OCI-LY1 (cell line): Measurements from ENCODE around the gene LSM10.

Experiments used
- H2AFZ ChIP-seq: fragments of 200-600 bp; sonication (generic), shearing (Covaris generic); 2 replicates; pipeline ENCODE4 v1.6.0; 2014; ENCODE audit warnings: antibody characterized with exemption, mild to moderate bottlenecking, low read length
- H3F3A ChIP-seq: fragments of 200-600 bp; sonication (generic), shearing (Covaris generic); 2 replicates; pipeline ENCODE4 v1.6.0; 2014; ENCODE audit warnings: mild to moderate bottlenecking, antibody characterized with exemption, low read length, moderate library complexity; ENCODE audit not compliant: insufficient read depth
- H3K27ac ChIP-seq: fragments of 200-600 bp; sonication (generic); 2 replicates; pipeline ENCODE4 v1.5.1; 2014; ENCODE audit warnings: low read length, mixed run types, mild to moderate bottlenecking, low read depth; ENCODE audit not compliant: poor library complexity, severe bottlenecking
- H3K27me3 ChIP-seq: fragments of 200-600 bp; sonication (generic); 2 replicates; pipeline ENCODE4 v1.6.0; 2014; ENCODE audit warnings: antibody characterized with exemption, mild to moderate bottlenecking, low read length, moderate library complexity; ENCODE audit not compliant: insufficient read depth
- H3K36me3 ChIP-seq: fragments of 200-600 bp; sonication (generic); 2 replicates; pipeline ENCODE4 v1.6.1; 2014; ENCODE audit warnings: mild to moderate bottlenecking, antibody characterized with exemption, low read length, moderate library complexity, mixed read lengths; ENCODE audit not compliant: insufficient read depth
- H3K4me1 ChIP-seq: fragments of 200-600 bp; sonication (generic); 2 replicates; pipeline ENCODE4 v1.5.1; 2014; ENCODE audit warnings: mild to moderate bottlenecking, low read length, moderate library complexity; ENCODE audit not compliant: insufficient read depth, severe bottlenecking
- H3K4me2 ChIP-seq: fragments of 200-600 bp; sonication (generic), shearing (Covaris generic); 2 replicates; pipeline ENCODE4 v1.6.1; 2014; ENCODE audit warnings: low read length
- H3K4me3 ChIP-seq: fragments of 200-600 bp; sonication (generic); 2 replicates; pipeline ENCODE4 v1.5.1; 2014; ENCODE audit warnings: low read length, low read depth, mild to moderate bottlenecking, mixed read lengths; ENCODE audit not compliant: poor library complexity, severe bottlenecking
- H3K79me2 ChIP-seq: fragments of 200-600 bp; shearing (Covaris generic); 2 replicates; pipeline ENCODE4 v1.6.1; 2016; ENCODE audit warnings: mixed run types, low read length, mixed read lengths; ENCODE audit not compliant: insufficient read depth
- H3K9ac ChIP-seq: fragments of 200-600 bp; sonication (generic), shearing (Covaris generic); 2 replicates; pipeline ENCODE4 v1.6.1; 2014; ENCODE audit warnings: mild to moderate bottlenecking, low read length, mixed read lengths
- H3K9me2 ChIP-seq: fragments of 200-600 bp; sonication (generic), shearing (Covaris generic); 2 replicates; pipeline ENCODE4 v1.6.1; 2014; ENCODE audit warnings: low read depth, mild to moderate bottlenecking, low read length, mixed read lengths
- H3K9me3 ChIP-seq: fragments of 200-600 bp; shearing (Covaris generic); 2 replicates; pipeline ENCODE4 v1.6.1; 2014; ENCODE audit warnings: low read length, mixed read lengths
- H4K20me1 ChIP-seq: fragments of 200-600 bp; sonication (generic), shearing (Covaris generic); 2 replicates; pipeline ENCODE4 v1.6.0; 2016; ENCODE audit warnings: mild to moderate bottlenecking, low read length; ENCODE audit not compliant: insufficient read depth
- CTCF ChIP-seq: fragments of 200-600 bp; sonication (generic), shearing (Covaris generic); IDR thresholded peaks from 2 replicates; pipeline ENCODE4 v1.5.1; 2017; ENCODE audit warnings: mild to moderate bottlenecking, antibody characterized with exemption, low read length, moderate library complexity, mixed read lengths
- EZH2 ChIP-seq: fragments of 200-600 bp; sonication (generic), shearing (Covaris generic); IDR thresholded peaks from 2 replicates; pipeline ENCODE4 v1.8.0; 2017; ENCODE audit warnings: borderline replicate concordance, mixed run types, mild to moderate bottlenecking, antibody characterized with exemption, low read length, moderate library complexity, mixed read lengths

LSM10 gene

GRCh38 chr1:36446271-36446670, 48.6 kb upstream of the LSM10 start:
- Histone ChIP-seq H3K27ac (no peak overlapping the region), H3K9me2 (no peaks in the 10 kb centered on the region), H3K4me3 (no peak overlapping the region), H3K9ac (no peak overlapping the region), H4K20me1 (no peaks in the 10 kb centered on the region), H3K36me3 (no peaks in the 10 kb centered on the region), H3K4me1 (peaks cover 13% of the 10 kb centered on the region), H3K9me3 (no peaks in the 10 kb centered on the region), H3K27me3 (peaks cover 3% of the 10 kb centered on the region; the same call in 1 of the 2 replicates), H3K79me2 (no peaks in the 10 kb centered on the region), H3F3A (no peaks in the 10 kb centered on the region), H2AFZ (no peak overlapping the region), H3K4me2 (no peak overlapping the region)
- TF ChIP-seq CTCF, result peak; percentile 56
- no peak for TF ChIP-seq EZH2

GRCh38 chr1:36443297-36443696, 45.6 kb upstream of the LSM10 start:
- no peaks in the 10 kb centered on the region for H3K9me2 ChIP-seq
- no peaks in the 10 kb centered on the region for H3K36me3 ChIP-seq
- no peak overlapping the region for H3K4me2 ChIP-seq
- H3K79me2 ChIP-seq, result no peaks in the 10 kb centered on the region
- H3F3A ChIP-seq, result no peaks in the 10 kb centered on the region
- H3K9ac ChIP-seq, result no peak overlapping the region
- H3K4me1 ChIP-seq, result no peaks in the 10 kb centered on the region
- TF ChIP-seq EZH2 (no peak), CTCF (no peak)
- no peak overlapping the region for H3K27ac ChIP-seq
- no peaks in the 10 kb centered on the region for H4K20me1 ChIP-seq
- H3K9me3 ChIP-seq, result no peaks in the 10 kb centered on the region
- H3K27me3 ChIP-seq, result no peaks in the 10 kb centered on the region
- no peak overlapping the region for H3K4me3 ChIP-seq
- H2AFZ ChIP-seq, result no peak overlapping the region

GRCh38 chr1:36442337-36442736, 44.6 kb upstream of the LSM10 start:
- Histone ChIP-seq H2AFZ (no peak overlapping the region), H3F3A (no peaks in the 10 kb centered on the region), H3K27me3 (no peaks in the 10 kb centered on the region), H3K9me2 (no peaks in the 10 kb centered on the region), H3K9me3 (no peaks in the 10 kb centered on the region), H3K9ac (no peak overlapping the region), H3K4me1 (no peaks in the 10 kb centered on the region), H3K79me2 (no peaks in the 10 kb centered on the region), H3K36me3 (no peaks in the 10 kb centered on the region), H3K4me3 (no peak overlapping the region), H4K20me1 (no peaks in the 10 kb centered on the region), H3K27ac (no peak overlapping the region), H3K4me2 (no peak overlapping the region)
- TF ChIP-seq CTCF (no peak), EZH2 (no peak)
